GM04503 (cell line): ENCODE data around the gene BGN.

Source experiments
- DNase-seq: peaks from one replicate; pipeline ENCODE4 v3.0.0-alpha.2; 2012; ENCODE audit warnings: low read depth

BGN gene

GRCh38 chrX:153460826-153461225 is 34.0 kb upstream of the BGN start:
- no peak for DNase-seq

DNA sequence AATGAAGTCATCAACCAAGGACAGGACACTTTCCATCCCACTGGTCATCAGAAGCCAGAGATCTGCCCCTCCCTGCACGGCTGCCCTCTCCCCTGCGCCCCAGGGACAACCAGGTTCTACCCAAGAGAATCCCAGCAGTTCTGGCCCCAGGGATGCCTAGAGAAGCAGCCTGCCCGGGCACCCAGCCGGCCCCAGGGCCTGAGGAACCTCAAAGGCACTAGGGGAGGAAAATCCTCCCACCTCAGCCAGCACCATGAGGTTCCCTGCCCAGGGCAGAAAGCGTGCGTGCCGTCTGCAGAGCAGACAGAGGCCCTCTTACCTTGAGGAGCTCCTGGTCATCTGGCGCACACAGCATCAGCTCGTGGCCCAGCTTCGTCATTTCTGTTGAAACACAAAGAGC is 32.5 kb upstream of the BGN start:
- no peak for DNase-seq

DNA sequence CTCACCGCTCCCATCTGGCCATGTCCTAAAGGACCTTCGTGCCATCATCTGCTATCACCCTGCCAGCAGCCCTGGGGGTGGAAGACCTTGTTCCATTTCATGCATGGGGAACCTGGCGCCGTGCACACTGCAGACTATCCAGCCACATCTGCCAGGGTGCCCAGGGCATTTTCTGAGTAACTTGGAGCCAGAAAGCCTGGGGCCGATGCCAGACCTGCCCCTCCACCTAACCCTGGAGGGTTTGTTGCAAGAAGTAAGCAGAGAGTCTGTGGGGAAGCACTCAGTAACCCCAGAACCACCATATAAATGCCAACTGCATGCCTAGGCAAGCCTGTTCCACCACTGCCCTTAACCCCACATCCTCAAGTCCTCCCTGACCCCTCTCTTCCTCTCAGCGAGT is 31.7 kb upstream of the BGN start:
- no peak for DNase-seq

DNA sequence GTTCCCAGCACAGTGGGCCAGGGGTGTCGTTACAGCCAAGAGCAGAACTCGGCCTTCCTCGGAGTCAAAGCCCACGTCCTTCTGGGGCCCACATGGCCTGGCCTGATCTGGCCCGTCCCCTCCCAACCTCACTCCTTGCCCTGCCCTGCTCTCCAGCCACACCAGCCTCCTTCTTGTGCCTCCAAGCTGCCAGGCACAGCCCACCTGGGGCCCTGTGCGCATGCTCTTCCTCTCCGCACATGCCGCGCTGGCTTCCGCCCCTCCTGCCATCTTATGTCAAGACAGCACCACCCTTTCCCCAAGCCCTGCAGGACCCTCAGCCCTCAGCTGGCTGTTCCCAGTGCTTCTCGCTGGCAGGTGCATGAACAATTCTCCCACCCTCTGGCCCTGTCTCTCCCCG is 31.2 kb upstream of the BGN start:
- no peak for DNase-seq

GRCh38 chrX:153464116-153464515 is 30.7 kb upstream of the BGN start:
- no peak for DNase-seq

- no peak for DNase-seq
These were observed 28.9 kb upstream of the BGN start for GRCh38 chrX:153465691-153466380.

- no peak for DNase-seq
These were observed 26.7 kb upstream of the BGN start for GRCh38 chrX:153468008-153468580.

DNA sequence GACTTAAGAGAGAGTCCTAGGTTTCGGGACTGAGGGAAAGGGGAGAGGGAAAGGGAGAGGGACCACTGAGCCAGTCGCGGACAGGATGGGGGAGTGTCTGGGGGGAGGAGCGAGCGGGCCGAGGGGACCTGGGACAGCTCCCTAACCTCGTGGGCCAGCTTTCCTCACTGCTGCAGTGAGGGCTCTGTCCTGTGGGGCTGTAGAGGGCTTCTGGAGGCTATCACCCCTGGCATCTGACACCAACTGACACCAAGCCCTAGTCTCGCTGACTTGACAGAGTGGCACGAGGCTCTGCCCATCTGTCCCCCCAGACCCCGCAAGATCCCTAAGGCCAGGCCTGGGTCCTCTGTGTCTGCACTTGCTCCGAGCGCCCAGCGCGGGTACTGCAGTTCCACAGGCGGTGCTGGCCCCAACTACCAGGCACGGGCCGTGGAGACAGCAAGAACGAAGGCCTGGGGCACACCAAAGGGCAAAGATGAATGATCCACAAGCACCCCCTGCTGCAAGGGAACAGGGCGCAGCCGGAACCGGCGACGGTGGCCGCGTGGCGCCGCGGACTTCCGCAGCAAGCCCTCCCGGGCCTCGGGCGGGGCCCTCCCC is 24.9 kb upstream of the BGN start:
- DNase-seq: no peak

GRCh38 chrX:153470411-153471363 is 24.1 kb upstream of the BGN start, which contains the start of gene HAUS7:
Gene HAUS7 (minus strand): TSS chrX:153470576. CDS start chrX:153470557, 19 bp downstream.
- DNase-seq: no peak

GRCh38 chrX:153471663-153472280 is 23.0 kb upstream of the BGN start:
- DNase-seq: no peak

- no peak for DNase-seq
These were observed 21.7 kb upstream of the BGN start for GRCh38 chrX:153473126-153473525.

DNA sequence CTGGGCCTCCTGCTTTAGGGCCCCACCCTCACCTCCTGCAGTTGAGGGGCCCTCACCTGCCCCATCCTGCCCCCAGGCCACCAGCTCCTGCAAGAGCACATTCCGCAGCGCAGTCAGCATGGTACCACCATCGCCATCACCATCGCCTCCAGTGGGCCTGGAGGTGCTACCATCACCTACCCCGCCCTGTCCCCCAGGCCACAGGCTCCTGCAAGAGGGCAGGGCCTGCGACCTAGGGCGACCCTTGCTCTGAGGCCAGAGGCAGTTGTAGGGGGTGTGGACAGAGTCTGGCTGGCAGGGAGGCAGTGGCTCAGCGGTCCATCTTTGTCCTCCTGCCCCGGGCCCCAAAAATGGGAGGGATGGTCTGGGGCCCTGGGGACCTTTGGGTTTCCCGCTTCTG is 20.5 kb upstream of the BGN start:
- DNase-seq: no peak

DNA sequence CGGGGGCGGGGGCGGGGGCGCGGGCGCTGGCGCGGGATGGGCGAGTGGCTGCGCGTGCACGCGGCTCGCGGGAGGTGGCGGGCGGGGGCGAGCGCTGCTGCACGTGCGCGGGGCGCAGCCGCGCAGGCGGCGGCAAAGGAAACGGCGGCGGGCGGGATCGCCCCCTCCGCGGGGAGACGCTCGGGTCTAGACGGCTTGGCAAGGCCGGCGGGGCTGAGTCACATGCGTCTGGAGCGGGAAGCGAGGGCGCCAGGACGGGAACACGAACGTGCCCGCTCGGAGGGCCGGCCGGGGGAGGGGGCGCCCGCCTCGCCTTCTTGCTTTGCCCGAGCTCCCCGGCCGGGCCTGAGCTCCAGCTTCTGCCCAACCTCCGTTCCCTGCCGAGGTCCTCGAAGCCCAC is 20.1 kb upstream of the BGN start:
- DNase-seq: no peak

DNA sequence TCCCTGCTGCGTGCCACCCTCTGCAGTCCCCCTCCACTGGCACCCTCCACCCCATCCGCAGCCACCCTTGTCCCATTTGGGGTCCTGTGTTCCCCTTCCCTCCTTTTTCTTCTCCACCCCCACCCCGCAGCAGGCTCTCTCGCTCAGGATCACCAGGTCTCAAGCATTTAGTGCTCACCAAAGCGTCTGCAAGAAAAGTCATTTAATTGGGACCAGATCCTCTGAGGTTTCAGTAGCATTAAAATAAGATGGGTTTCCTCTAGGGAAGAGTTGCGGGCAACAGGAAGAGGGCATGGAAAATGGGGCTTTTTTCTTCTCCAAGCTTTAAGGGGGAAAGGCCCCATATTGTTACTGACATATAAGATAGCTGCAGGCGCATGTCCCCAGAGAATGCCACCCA is 19.5 kb upstream of the BGN start:
- no peak for DNase-seq

GRCh38 chrX:153475751-153476281 is 19.0 kb upstream of the BGN start:
- DNase-seq: no peak

GRCh38 chrX:153476666-153477363 is 18.0 kb upstream of the BGN start:
- no peak for DNase-seq

- DNase-seq: no peak
These were observed 17.4 kb upstream of the BGN start for GRCh38 chrX:153477364-153477857.

DNA sequence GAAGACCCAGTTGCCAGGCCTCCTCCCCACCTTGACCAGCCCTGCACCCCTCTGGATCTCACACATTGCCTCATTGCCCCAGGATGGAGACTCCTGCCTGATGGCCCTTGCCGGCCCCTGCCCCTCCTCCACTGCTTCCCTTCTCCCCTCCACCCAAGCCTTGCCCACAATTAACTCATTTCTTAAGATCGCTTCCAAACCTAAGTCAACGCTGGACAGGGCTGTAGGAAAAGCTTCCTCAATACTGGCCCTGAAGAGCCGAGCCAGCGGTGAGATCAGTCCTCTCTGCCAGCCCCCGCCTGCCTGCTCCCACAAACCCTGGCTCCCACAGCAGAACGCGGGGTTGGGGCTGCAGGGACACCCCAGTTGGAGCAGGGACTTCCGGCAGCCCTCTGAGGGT is 16.9 kb upstream of the BGN start:
- no peak for DNase-seq

- DNase-seq: no peak
These were observed 16.0 kb upstream of the BGN start for GRCh38 chrX:153478746-153479145.

GRCh38 chrX:153481043-153481442 is 13.7 kb upstream of the BGN start:
- DNase-seq: no peak
